Adrenal gland (tissue), 5 donors: ENCODE results near the gene PARD3B.

Experiments
- POLR2A ChIP-seq, 2 donors: fragments of 450-650 bp; IDR thresholded peaks; one replicate each; pipeline ENCODE4 v1.6.1; 2017; ENCODE audit warnings: antibody characterized with exemption in 2 of 2, mild to moderate bottlenecking in 2 of 2, moderate library complexity in 1 of 2
- TF ChIP-seq, protein P1 (sequence below), 6 experiments: fragments of 450-650 bp in 4 of 6; fragments of 200-600 bp in 2 of 6; sonication (generic) in 1 of 6; IDR thresholded peaks; 1 replicate in 5 of 6; 2 replicates in 1 of 6; pipeline versions ENCODE4 v1.5.1 to v1.8.0; 2016 to 2021; ENCODE audit warnings: antibody characterized with exemption in 6 of 6, mild to moderate bottlenecking in 2 of 6, moderate library complexity in 1 of 6
- donor health status: DM: no; HTN: no; CAD: no.

DNA sequence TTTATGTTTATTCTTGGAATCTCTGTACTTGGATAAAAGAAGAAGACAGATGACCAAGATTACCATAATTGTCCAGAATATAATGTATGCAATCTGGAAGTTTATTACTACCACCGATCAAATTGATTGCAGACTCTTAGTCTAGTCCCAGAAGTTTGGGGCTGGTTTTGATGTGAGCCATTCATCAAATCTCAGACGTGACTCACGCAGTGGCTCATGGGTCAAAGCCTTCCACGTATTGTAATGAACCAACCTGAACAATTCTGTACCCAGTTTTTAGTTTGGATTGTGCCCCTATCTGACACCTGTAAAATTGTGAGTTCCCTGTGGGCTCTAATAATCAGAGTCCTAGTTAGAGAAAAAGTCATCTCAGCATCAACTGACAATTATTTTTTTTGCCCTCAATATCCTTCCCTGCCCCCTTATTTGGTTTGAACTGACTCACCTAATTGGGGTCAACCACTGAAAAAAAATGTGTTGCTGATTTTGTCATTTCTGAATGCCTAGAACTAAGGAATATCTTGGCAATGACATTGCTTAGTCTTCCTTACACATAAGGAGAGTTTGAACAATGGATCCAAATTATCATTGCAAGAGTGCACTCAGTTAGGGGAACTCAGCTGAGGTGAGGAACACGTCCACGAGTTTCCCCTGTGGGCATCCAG is 917.5 kb downstream of the PARD3B start:
- TF ChIP-seq, protein P1, sequence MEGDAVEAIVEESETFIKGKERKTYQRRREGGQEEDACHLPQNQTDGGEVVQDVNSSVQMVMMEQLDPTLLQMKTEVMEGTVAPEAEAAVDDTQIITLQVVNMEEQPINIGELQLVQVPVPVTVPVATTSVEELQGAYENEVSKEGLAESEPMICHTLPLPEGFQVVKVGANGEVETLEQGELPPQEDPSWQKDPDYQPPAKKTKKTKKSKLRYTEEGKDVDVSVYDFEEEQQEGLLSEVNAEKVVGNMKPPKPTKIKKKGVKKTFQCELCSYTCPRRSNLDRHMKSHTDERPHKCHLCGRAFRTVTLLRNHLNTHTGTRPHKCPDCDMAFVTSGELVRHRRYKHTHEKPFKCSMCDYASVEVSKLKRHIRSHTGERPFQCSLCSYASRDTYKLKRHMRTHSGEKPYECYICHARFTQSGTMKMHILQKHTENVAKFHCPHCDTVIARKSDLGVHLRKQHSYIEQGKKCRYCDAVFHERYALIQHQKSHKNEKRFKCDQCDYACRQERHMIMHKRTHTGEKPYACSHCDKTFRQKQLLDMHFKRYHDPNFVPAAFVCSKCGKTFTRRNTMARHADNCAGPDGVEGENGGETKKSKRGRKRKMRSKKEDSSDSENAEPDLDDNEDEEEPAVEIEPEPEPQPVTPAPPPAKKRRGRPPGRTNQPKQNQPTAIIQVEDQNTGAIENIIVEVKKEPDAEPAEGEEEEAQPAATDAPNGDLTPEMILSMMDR (IDR thresholded peaks at IDR 0.05): no peak
- TF ChIP-seq POLR2A (IDR thresholded peaks at IDR 0.05): no peak
